ENCODE results near the gene PRKN.

PRKN gene

GRCh38 chr6:161414707-161415106 lies 1312.9 kb downstream of the PRKN start:
- no peak for DNase-seq

- no peak for DNase-seq
Observed at GRCh38 chr6:161414180-161414579, 1313.4 kb downstream of the PRKN start.

GRCh38 chr6:161413355-161413771 lies 1314.2 kb downstream of the PRKN start:
- DNase-seq, result no peak

GRCh38 chr6:161412795-161413194 lies 1314.8 kb downstream of the PRKN start:
- no peak for DNase-seq

GRCh38 chr6:161411265-161411944 lies 1316.2 kb downstream of the PRKN start:
- DNase-seq, result no peak

- DNase-seq, result no peak
Observed at GRCh38 chr6:161410736-161411135, 1316.8 kb downstream of the PRKN start.

GRCh38 chr6:161410076-161410475 lies 1317.5 kb downstream of the PRKN start:
- no peak for DNase-seq

GRCh38 chr6:161409353-161409752 lies 1318.2 kb downstream of the PRKN start:
- no peak for DNase-seq

GRCh38 chr6:161408041-161408440 lies 1319.5 kb downstream of the PRKN start:
- no peak for DNase-seq

- DNase-seq, result no peak
Observed at GRCh38 chr6:161407581-161407980, 1320.0 kb downstream of the PRKN start.

- no peak for DNase-seq
Observed at GRCh38 chr6:161407115-161407514, 1320.5 kb downstream of the PRKN start.

GRCh38 chr6:161406646-161407045 lies 1320.9 kb downstream of the PRKN start:
- DNase-seq, result no peak

- DNase-seq, result no peak
Observed at GRCh38 chr6:161405418-161405817, 1322.1 kb downstream of the PRKN start.

GRCh38 chr6:161403717-161404116 lies 1323.8 kb downstream of the PRKN start:
- DNase-seq, result no peak

GRCh38 chr6:161401587-161402309 lies 1325.8 kb downstream of the PRKN start:
- DNase-seq, result no peak

- no peak for DNase-seq
Observed at GRCh38 chr6:161400671-161401070, 1326.9 kb downstream of the PRKN start.

GRCh38 chr6:161396539-161396938 lies 1331.0 kb downstream of the PRKN start:
- no peak for DNase-seq

GRCh38 chr6:161395716-161396231 lies 1331.8 kb downstream of the PRKN start:
- DNase-seq, result no peak

GRCh38 chr6:161394437-161394836 lies 1333.1 kb downstream of the PRKN start:
- DNase-seq, result no peak

GRCh38 chr6:161393839-161394364 lies 1333.7 kb downstream of the PRKN start:
- DNase-seq, result peak; percentile 72 to 83

GRCh38 chr6:161393292-161393691 lies 1334.3 kb downstream of the PRKN start:
- no peak for DNase-seq

- DNase-seq, result peak; percentile 32 to 41
Observed at GRCh38 chr6:161389756-161390155, 1337.8 kb downstream of the PRKN start.

GRCh38 chr6:161383951-161384350 lies 1343.6 kb downstream of the PRKN start:
- no peak for DNase-seq

All from NCI-H526 (cell line).